Urothelium cell line (cell line): ENCODE measurements around the gene ARHGAP21.
"Not testable (repeated sequence)": the region's sequence is repeated elsewhere in the genome, so short reads cannot be mapped to it uniquely, and the experiment has no call there.

Source experiments
- DNase-seq: peaks from one replicate; pipeline ENCODE4 v3.0.0; 2011; ENCODE audit warnings: low spot score, mixed read lengths
- FAIRE-seq: peaks from 2 replicates; lab custom pipeline; 2011; peaks lifted over from hg19 to GRCh38; lab: Jason Lieb, UNC

The ARHGAP21 gene

GRCh38 chr10:24690961-24691512, 32.6 kb downstream of the ARHGAP21 start:
- no peak for DNase-seq
- FAIRE-seq: no peak

DNA sequence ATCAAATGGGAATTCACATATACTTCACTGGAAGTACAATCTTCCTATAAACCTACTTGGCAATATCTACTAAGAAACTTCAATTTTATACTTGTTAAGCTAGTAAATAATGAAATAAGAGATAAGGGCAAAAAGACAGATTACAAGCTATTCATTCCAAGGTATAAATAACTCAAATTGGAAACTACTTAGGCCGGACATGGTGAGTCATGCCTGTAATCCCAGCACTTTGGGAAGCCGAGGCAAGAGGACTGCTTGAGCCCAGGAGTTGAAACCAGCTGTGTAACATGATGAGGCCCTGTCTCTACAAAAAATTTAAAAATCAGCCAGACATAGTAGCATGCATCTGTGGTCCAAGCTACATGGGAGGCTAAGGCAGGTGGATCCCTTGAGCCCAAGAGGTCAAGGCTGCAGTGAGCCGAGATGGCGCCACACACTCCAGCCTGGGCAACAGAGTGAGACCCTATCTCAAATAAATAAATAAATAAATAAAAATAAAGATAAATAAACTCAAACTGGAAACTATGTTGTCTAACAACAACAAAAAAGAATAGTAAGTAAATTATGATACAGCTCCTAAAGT, 37.6 kb downstream of the ARHGAP21 start:
- FAIRE-seq (no peak), DNase-seq (no peak)

DNA sequence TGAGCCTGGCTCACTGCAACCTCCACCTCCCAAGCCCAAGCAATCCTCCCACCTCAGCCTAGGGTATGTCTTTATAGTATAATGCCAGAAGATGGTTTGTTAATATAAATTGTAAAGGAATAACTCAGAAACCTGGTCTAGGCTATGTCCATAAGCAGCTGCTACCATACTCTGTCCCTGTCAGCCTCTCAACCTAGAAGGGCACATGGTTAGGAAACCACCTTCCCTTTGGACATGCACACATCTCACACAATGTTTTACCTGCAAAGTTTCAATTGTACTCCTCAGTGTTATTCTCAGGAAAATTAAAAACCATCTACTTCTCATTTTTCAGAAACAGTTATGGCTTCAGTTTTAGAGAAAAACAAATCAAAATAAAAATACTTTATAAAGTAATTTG, 40.1 kb downstream of the ARHGAP21 start:
- DNase-seq (no peak), FAIRE-seq (no peak)

DNA sequence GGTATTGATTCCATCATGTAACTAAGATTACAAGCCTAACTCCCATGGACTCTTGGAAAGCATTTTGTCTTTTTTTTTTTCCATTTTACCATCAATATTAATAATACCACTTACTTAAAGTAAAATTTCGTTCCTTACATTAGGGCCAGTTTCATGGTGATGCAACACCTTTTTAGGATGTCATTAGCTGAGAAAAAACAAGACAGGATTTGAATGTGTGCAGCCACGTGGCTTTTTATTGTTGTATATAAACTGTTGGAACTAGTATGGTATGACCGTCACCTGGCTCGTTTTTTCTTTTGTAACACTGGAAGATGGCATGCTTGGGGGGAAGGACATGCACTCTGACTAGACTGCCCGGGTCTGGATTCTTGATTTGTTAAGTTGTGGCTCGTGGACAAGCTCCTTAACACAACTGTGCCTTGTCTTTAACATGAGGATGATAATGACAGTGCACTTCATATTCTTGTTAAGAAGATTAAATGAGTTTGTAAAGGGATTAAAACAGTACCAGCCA, 42.1 kb downstream of the ARHGAP21 start:
- FAIRE-seq (no peak), DNase-seq (no peak)

- no peak for FAIRE-seq
- DNase-seq: no peak
Observed at GRCh38 chr10:24680647-24681524, 42.8 kb downstream of the ARHGAP21 start.

DNA sequence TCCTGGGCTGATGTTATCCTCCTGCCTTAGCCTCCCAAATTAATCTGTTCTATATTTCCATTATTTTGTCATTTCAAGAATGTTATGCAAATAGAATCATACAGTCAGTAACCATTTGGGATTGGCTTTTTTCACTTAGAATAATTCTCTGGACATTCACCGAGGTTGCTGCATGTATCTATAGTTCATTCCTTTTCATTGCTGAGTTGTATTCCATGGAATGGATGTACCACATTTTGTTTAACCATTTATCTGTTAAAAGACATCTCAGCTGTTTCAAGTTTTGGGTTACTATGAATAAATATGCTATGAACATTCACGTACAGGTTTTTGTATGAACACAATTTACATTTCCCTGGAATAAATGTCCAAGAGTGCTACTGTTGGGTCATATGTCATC, 44.9 kb downstream of the ARHGAP21 start:
- FAIRE-seq (no peak), DNase-seq (no peak)

DNA sequence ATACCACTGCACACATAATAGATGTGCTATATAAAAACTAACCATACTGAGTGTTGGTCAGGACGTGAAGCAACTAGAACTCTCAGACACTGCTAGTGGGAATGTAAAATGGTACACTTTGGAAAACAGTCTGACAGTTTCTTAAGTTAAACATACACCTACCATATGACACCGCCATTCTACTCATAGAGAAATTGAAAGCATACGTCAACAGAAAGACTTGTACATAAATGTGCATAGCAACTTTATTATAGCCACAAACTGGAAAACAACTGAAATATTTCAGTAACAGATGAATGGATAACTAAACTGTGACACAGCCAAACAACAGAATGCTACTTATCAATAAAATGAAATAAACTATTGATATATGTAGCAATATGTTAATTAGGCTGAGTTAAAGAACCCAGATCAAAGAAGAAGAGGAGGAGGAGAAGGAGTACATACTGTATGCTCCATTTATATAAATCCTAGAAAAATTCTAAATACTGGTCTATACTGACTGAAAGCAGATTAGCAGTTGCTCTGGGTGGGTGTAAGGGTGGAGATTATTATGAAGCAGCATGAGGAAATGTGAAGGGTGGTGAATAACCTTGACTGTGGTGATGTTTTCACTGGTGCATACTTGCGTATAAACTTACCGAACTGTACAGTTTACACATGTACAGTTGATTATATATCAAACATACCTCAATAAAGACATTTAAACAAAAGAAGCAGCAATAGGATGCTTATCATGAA, 48.6 kb downstream of the ARHGAP21 start:
- FAIRE-seq: no peak
- DNase-seq: no peak

- DNase-seq (no peak), FAIRE-seq (no peak)
Observed at GRCh38 chr10:24670964-24671670, 52.6 kb downstream of the ARHGAP21 start.

- FAIRE-seq (no peak), DNase-seq (no peak)
Observed at GRCh38 chr10:24669285-24669852, 54.3 kb downstream of the ARHGAP21 start.

DNA sequence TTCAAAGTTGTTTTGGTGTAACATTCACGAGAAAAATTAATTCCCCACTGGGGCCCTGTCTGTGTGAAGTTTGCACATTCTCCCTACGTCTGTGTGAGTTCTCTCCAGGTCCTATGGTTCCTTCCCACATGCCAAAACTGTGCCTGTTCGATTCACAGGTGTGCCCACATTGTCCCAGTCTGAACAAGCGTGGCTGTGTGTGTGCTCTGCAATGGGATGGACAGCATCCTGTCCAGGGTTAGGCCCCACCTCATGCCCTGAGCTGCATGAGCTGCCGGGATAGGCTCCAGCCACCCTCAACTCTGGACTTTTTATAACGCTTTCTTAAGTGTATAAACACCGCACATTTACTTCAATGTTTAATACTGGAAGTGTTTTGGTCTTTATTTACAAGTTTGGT, 55.4 kb downstream of the ARHGAP21 start:
- FAIRE-seq (no peak), DNase-seq (no peak)

GRCh38 chr10:24664991-24665390, 58.7 kb downstream of the ARHGAP21 start:
- FAIRE-seq: no peak
- no peak for DNase-seq

DNA sequence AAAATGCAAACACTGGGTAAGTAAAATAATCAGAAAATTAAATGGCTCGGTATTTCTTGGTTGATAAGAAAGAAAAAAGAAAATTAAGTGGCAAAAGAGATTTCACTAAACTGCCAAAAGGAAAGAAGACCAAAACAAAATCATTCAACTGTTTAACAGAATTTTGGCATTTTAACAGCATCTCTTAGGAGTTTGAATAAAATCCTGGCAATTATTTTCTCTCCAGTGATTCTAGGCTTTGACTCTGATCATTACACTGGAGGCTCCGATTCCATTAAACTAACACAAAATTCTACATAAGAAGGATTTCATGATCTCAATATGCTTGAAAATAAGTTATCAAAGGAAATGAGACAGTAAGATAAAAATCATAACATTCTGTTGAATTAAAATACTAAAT, 62.3 kb downstream of the ARHGAP21 start:
- DNase-seq (no peak), FAIRE-seq (no peak)

GRCh38 chr10:24658319-24658718, 65.4 kb downstream of the ARHGAP21 start:
- not testable (repeated sequence) for DNase-seq, FAIRE-seq

DNA sequence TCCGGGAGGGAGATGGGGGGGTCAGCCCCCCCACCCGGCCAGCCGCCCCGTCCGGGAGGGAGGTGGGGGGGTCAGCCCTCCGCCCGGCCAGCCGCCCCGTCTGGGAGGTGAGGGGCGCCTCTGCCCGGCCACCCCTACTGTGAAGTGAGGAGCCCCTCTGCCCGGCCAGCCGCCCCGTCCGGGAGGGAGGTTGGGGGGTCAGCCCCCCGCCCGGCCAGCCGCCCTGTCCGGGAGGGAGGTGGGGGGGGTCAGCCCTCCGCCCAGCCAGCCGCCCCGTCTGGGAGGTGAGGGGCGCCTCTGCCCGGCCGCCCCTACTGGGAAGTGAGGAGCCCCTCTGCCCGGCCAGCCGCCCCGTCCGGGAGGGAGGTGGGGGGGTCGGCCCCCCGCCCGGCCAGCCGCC, 67.4 kb downstream of the ARHGAP21 start:
- FAIRE-seq, DNase-seq: not testable (repeated sequence)

DNA sequence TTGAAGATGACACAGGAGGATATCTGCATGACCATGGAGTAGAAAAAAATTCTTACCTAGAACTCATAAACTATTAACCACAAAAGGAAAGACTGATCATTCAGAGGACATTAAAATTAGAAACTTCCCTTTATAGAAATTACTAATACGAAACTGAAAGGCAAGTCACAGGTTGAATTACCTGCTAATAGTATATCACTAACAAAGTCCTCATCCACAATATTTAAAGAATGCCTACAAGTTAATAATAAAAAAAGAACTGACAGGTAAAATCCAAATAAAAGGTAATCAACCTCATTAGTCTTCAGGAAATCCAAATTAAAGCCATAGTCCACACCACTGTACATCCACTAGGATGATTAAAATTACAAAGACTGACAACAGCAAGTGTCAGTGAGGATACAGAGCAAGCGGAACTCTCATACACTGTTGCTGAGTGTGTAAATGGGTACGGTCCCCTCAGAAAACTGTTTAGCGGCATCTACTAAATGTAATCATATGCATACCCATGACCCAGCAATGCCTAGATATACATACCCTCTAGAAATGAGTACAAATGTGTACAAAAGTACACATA, 71.2 kb downstream of the ARHGAP21 start:
- DNase-seq (no peak), FAIRE-seq (no peak)

GRCh38 chr10:24651923-24652322, 71.8 kb downstream of the ARHGAP21 start:
- DNase-seq (no peak), FAIRE-seq (no peak)

- FAIRE-seq (no peak), DNase-seq (no peak)
Observed at GRCh38 chr10:24650669-24651391, 72.9 kb downstream of the ARHGAP21 start.

DNA sequence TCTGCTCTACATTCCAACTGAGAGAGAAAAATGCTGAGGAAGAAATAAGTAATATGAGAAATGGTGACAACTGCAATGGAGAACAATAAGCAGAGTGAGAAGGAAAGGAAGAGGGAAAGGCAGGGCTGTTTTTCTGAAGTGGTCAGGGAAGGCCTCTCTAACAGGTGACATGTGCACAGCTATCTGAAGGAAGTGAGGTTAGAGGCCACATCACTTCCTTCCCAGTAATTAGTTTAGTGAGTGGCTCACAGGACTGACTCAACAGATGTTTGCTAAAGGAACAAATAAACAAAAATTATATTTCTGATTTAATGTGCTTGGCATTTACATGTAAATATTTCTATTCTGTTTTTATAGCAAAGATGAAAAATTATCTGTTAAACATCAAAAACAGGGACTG, 77.9 kb downstream of the ARHGAP21 start:
- no peak for FAIRE-seq
- no peak for DNase-seq

DNA sequence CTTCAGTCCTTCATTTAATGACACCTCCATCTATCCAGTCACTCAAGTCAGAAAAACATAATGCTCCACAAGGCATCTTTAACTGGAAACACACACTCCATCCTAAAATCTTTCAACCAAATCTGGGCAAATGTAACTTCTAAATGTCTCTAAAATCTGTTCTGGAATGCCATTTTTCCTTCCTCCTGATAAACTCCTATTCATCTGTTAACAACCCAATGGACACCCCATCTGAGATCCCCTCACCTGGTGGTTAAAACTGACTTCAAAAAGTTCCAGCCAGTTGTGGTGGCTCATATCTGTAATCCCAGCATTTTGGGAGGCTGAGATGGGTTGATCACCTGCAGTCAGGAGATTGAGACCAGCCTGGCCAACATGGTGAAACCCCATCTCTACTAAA, 78.7 kb downstream of the ARHGAP21 start:
- no peak for FAIRE-seq
- DNase-seq: no peak
